HepG2 (cell line): ENCODE results near the gene TCN2.

ENCODE experiments used
- ADNP ChIP-seq: sonication (generic); formaldehyde crosslinking; IDR thresholded peaks from 2 replicates; pipeline ENCODE4 v1.4.0; 2020; ENCODE audit warnings: missing genetic modification reagents
- BCLAF1 ChIP-seq: fragments of 450-650 bp; IDR thresholded peaks from 2 replicates; pipeline ENCODE4 v1.6.1; 2017; ENCODE audit warnings: mild to moderate bottlenecking
- DMAP1 ChIP-seq: IDR thresholded peaks from 2 replicates; pipeline ENCODE4 v1.6.1; 2016
- KDM2A ChIP-seq: sonication (generic); formaldehyde crosslinking; IDR thresholded peaks from 2 replicates; pipeline ENCODE4 v1.4.0; 2020; ENCODE audit warnings: low read depth, missing genetic modification reagents, borderline replicate concordance
- MAZ ChIP-seq, 2 experiments: sonication (generic) in 1 of 2; formaldehyde crosslinking in 1 of 2; IDR thresholded peaks; 2 replicates each; pipeline versions ENCODE4 v1.5.0 to v1.6.1; 2012 to 2020; ENCODE audit warnings: low read depth in 2 of 2, mild to moderate bottlenecking in 2 of 2, borderline replicate concordance in 1 of 2, improper control_type of control experiment in 1 of 2, low read length in 1 of 2, missing genetic modification reagents in 1 of 2, moderate library complexity in 1 of 2
- MYC ChIP-seq: sonication (generic); formaldehyde crosslinking; IDR thresholded peaks from 2 replicates; pipeline ENCODE4 v1.9.0; 2021; ENCODE audit warnings: missing genetic modification reagents, borderline replicate concordance
- POLR2A ChIP-seq, 2 experiments: IDR thresholded peaks; 2 replicates each; pipeline ENCODE4 v1.6.1; 2011; ENCODE audit warnings: low read depth in 2 of 2, low read length in 2 of 2, mild to moderate bottlenecking in 1 of 2, moderate library complexity in 1 of 2; ENCODE audit not compliant: insufficient read depth in 1 of 2
- SMARCE1 ChIP-seq: fragments of 450-650 bp; IDR thresholded peaks from 2 replicates; pipeline ENCODE4 v1.6.1; 2017; ENCODE audit warnings: borderline replicate concordance
- ZBTB49 ChIP-seq: sonication (generic); formaldehyde crosslinking; IDR thresholded peaks from 2 replicates; pipeline ENCODE4 v1.4.0; 2020; ENCODE audit warnings: missing genetic modification reagents, borderline replicate concordance
- ZKSCAN1 ChIP-seq: fragments of 150-350 bp; IDR thresholded peaks from 2 replicates; pipeline ENCODE4 v1.6.1; 2014; ENCODE audit warnings: low read length
- ZNF3 ChIP-seq: IDR thresholded peaks from 2 replicates; pipeline ENCODE4 v1.7.0; 2017; ENCODE audit warnings: inconsistent platforms
- TF ChIP-seq, protein P1 (sequence below): sonication (generic); formaldehyde crosslinking; IDR thresholded peaks from 2 replicates; pipeline ENCODE4 v1.5.0; 2020; ENCODE audit warnings: mild to moderate bottlenecking, missing genetic modification reagents, moderate library complexity

DNA sequence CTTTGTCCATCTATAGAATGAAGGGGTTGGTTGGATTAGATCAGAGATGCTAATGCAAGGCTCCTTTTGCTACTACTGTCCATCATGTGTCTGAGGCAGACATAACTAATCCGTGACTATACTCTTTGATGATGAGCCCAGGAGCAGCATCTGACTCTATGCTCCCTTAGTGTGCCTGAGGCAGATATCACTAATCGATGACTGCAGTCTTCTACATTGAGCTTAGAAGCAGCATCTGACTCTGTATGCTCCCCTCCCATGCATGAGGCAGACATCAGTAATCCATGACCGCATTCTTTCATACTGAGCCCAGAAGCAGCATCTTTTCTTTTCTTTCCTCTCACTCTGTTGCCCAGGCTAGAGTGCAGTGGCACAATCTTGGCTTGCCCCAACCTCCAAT is 4.2 kb downstream of the TCN2 start:
- TF ChIP-seq, protein P1, sequence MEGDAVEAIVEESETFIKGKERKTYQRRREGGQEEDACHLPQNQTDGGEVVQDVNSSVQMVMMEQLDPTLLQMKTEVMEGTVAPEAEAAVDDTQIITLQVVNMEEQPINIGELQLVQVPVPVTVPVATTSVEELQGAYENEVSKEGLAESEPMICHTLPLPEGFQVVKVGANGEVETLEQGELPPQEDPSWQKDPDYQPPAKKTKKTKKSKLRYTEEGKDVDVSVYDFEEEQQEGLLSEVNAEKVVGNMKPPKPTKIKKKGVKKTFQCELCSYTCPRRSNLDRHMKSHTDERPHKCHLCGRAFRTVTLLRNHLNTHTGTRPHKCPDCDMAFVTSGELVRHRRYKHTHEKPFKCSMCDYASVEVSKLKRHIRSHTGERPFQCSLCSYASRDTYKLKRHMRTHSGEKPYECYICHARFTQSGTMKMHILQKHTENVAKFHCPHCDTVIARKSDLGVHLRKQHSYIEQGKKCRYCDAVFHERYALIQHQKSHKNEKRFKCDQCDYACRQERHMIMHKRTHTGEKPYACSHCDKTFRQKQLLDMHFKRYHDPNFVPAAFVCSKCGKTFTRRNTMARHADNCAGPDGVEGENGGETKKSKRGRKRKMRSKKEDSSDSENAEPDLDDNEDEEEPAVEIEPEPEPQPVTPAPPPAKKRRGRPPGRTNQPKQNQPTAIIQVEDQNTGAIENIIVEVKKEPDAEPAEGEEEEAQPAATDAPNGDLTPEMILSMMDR (CRISPR knock-in tag), result no peak
- TF ChIP-seq ZNF3 (CRISPR knock-in tag), result no peak
- TF ChIP-seq KDM2A (CRISPR knock-in tag), result no peak
- no peak for TF ChIP-seq ZKSCAN1
- TF ChIP-seq SMARCE1, result no peak
- TF ChIP-seq MYC (CRISPR knock-in tag), result no peak
- TF ChIP-seq DMAP1, result no peak
- TF ChIP-seq ADNP (CRISPR knock-in tag), result no peak
- no peak for TF ChIP-seq ZBTB49 (CRISPR knock-in tag)
- TF ChIP-seq BCLAF1, result no peak
- TF ChIP-seq POLR2A (IDR thresholded peaks at IDR 0.05; ENCODE audit: insufficient read depth in 1 of 2, low read depth in 2 of 2, low read length in 2 of 2), result no peak
- no peak for TF ChIP-seq MAZ (IDR thresholded peaks at IDR 0.05; ENCODE audit: borderline replicate concordance, low read depth, low read length)
- TF ChIP-seq MAZ (CRISPR knock-in tag; IDR thresholded peaks at IDR 0.05; ENCODE audit: low read depth), result no peak
